LNCAP (cell line): ENCODE measurements around the gene KRTAP9-7.
"Not testable (repeated sequence)": the region's sequence is repeated elsewhere in the genome, so short reads cannot be mapped to it uniquely, and the experiment has no call there.

Experiments used
- CTCF ChIP-seq: fragments of 450-650 bp; IDR thresholded peaks from 2 replicates; pipeline ENCODE4 v1.5.1; 2017; ENCODE audit warnings: mild to moderate bottlenecking

The KRTAP9-7 gene

GRCh38 chr17:41249637-41250240 lies 25.8 kb upstream of the KRTAP9-7 start, which contains the start of gene KRTAP9-4:
Gene KRTAP9-4, plus strand, starts transcription at chr17:41249687. Its CDS starts 34 bp downstream, at chr17:41249721.
- not testable (repeated sequence) for TF ChIP-seq CTCF

DNA sequence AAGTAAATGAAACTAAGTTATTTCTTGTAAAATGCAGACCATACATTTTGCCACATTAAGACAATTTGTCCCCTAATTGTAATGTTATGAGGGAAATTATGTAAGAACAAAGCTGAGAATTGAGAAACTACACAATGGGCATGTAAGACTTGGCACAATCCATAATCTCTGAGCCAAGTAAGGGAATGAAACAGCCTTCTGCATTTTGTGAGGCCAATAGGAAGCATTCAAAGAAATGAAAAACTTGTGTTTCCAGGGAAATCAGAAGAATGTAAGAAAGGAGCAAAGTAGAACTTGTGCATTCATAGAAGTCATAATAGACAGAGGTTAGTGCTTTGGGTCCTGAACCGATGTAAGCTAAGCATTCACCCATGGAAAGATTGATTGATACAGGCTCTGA lies 24.2 kb upstream of the KRTAP9-7 start:
- no peak for TF ChIP-seq CTCF

DNA sequence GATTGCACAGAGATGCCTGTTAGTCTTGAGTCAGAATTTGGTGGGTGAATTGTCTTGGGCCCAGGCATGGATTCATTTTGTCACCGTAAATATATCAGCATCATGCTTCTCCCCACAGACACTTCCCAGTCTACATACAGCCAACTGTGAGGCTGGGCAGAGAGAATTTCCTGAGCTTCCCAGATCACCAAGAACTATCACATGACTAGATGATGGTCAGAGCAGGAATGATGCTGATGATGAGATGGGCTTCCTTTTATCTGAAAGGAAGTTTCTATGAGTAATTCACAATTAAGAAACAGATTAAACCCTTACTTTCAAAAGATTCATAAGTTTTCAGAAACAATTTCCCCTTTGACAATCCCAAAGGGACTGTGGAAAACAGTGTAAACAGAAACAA lies 20.6 kb upstream of the KRTAP9-7 start:
- no peak for TF ChIP-seq CTCF

DNA sequence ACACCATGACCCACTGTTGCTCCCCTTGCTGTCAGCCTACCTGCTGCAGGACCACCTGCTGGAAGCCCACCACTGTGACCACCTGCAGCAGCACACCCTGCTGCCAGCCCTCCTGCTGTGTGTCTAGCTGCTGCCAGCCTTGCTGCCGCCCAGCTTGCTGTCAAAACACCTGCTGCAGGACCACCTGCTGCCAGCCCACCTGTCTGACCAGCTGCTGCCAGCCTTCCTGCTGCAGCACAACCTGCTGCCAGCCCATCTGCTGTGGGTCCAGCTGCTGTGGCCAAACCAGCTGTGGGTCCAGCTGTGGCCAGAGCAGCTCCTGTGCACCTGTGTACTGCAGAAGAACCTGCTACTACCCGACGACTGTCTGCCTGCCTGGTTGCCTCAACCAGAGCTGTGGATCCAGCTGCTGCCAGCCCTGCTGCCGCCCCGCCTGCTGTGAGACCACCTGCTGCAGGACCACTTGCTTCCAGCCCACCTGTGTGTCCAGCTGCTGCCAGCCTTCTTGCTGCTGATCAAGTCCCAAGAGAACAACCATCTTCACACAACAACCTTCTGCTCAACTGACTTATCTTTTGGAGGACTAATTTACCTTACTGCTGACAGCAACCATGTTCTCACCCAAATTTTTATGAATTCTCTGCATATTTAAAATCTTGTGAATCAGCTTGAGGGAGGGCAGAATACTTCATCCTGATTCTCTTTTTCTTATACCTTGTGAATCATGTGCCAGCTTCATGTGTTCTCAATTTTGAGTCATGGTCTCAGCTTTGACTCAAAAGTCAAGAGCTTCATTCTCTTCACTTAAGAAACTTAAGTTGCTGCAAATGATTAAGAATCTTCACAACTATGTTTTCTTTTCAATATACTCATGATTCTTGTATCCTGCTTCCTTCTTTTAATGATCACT lies 19.9 kb upstream of the KRTAP9-7 start, which contains the start of gene KRTAP9-9:
TSS of gene KRTAP9-9 (plus strand) at position 4 of the 910 bp plus-strand sequence.
- TF ChIP-seq CTCF, result not testable (repeated sequence)

- no peak for TF ChIP-seq CTCF
Measured at GRCh38 chr17:41256291-41256685, 19.2 kb upstream of the KRTAP9-7 start.

DNA sequence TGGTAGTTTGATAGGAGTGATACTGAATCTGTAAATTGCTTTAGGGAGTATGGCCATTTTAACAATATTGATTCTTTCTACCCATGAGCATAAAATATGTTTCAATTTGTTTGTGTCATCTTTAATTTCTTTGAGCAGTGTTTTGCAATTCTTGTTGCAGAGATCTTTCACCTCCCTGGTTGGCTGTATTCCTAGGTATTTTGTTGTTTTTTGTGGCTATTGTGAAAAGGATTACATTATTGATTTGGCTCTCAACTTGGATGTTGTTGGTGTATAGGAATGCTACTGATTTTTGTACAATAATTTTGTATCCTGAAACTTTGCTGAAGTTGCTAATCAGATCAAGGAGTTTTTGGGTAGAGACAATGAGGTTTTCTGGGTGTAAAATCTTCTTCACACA lies 17.1 kb upstream of the KRTAP9-7 start:
- TF ChIP-seq CTCF, result no peak

GRCh38 chr17:41263212-41263611 lies 12.3 kb upstream of the KRTAP9-7 start:
- no peak for TF ChIP-seq CTCF
